ENCODE data around the gene CRY2.

- TF ChIP-seq CTCF (IDR thresholded peaks at IDR 0.05 in 4 of 5, conservative IDR thresholded peaks at IDR 0.05 in 1 of 5) = no peak
- TF ChIP-seq POLR2A (IDR thresholded peaks at IDR 0.05) = no peak
These were observed 8.8 kb downstream of the CRY2 start for GRCh38 chr11:45856044-45856468.

Measured in gastrocnemius medialis (tissue), 4 donors.